ENCODE results near the gene S100A13.

DNA sequence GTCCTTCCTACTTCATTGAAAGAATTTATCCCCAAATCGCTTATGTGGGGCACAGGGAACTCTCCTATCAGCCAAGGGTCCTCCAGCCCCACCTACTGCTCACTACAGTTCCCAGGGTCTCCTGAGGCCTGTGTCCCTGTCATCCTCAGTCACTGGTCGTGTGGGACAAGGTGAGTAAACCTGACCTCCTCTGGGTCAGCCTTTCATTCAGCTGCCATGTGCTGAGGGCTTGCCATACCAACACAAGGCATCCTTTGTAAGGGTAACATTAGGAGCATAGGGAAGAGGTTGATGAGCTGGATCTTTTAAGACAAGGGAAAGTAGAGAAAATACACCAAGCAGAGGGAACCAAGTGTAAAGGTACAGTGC is 20.0 kb upstream of the S100A13 start:
- TF ChIP-seq, protein P1, sequence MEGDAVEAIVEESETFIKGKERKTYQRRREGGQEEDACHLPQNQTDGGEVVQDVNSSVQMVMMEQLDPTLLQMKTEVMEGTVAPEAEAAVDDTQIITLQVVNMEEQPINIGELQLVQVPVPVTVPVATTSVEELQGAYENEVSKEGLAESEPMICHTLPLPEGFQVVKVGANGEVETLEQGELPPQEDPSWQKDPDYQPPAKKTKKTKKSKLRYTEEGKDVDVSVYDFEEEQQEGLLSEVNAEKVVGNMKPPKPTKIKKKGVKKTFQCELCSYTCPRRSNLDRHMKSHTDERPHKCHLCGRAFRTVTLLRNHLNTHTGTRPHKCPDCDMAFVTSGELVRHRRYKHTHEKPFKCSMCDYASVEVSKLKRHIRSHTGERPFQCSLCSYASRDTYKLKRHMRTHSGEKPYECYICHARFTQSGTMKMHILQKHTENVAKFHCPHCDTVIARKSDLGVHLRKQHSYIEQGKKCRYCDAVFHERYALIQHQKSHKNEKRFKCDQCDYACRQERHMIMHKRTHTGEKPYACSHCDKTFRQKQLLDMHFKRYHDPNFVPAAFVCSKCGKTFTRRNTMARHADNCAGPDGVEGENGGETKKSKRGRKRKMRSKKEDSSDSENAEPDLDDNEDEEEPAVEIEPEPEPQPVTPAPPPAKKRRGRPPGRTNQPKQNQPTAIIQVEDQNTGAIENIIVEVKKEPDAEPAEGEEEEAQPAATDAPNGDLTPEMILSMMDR (IDR thresholded peaks at IDR 0.05) = no peak
- TF ChIP-seq EZH2phosphoT487 (IDR thresholded peaks at IDR 0.05) = no peak
- TF ChIP-seq EZH2 (IDR thresholded peaks at IDR 0.05) = no peak
